OCI-LY1 (cell line): ENCODE measurements around the gene TASP1.

ENCODE experiments used
- EZH2 ChIP-seq: fragments of 200-600 bp; sonication (generic), shearing (Covaris generic); IDR thresholded peaks from 2 replicates; pipeline ENCODE4 v1.8.0; 2017; ENCODE audit warnings: borderline replicate concordance, mixed run types, mild to moderate bottlenecking, antibody characterized with exemption, low read length, moderate library complexity, mixed read lengths
- TF ChIP-seq, protein P1 (sequence below): fragments of 200-600 bp; sonication (generic), shearing (Covaris generic); IDR thresholded peaks from 2 replicates; pipeline ENCODE4 v1.5.1; 2017; ENCODE audit warnings: mild to moderate bottlenecking, antibody characterized with exemption, low read length, moderate library complexity, mixed read lengths

DNA sequence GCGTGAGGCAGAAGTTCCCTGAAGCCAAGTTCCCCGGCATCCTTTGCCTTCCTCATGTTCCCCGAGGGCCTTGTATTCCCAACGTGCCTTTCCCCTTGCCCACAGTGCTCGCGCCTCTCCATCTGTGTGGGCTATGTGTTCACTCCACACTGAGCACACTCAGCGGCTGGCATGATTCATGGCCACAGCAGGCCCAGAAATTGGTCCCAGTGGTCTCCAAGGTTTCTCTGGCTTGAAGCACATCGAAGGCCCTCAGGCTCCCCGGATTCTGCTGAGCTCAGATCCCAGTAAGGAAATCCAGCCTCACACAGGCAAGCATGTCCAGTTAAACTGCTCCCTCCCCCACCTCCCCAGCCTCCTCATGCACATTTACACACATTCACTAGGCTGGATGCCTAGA lies 294.1 kb downstream of the TASP1 start:
- TF ChIP-seq, protein P1, sequence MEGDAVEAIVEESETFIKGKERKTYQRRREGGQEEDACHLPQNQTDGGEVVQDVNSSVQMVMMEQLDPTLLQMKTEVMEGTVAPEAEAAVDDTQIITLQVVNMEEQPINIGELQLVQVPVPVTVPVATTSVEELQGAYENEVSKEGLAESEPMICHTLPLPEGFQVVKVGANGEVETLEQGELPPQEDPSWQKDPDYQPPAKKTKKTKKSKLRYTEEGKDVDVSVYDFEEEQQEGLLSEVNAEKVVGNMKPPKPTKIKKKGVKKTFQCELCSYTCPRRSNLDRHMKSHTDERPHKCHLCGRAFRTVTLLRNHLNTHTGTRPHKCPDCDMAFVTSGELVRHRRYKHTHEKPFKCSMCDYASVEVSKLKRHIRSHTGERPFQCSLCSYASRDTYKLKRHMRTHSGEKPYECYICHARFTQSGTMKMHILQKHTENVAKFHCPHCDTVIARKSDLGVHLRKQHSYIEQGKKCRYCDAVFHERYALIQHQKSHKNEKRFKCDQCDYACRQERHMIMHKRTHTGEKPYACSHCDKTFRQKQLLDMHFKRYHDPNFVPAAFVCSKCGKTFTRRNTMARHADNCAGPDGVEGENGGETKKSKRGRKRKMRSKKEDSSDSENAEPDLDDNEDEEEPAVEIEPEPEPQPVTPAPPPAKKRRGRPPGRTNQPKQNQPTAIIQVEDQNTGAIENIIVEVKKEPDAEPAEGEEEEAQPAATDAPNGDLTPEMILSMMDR = no peak
- no peak for TF ChIP-seq EZH2
